OCI-LY3 (cell line): ENCODE measurements around the gene TSPAN9.

Experiments
- CTCF ChIP-seq: fragments of 200-600, 300-600 bp; sonication (generic); IDR thresholded peaks from 2 replicates; pipeline ENCODE4 v1.5.1; 2014; ENCODE audit warnings: antibody characterized with exemption, low read length, low read depth
- EZH2phosphoT487 ChIP-seq: fragments of 200-600 bp; shearing (Covaris generic); IDR thresholded peaks from 2 replicates; pipeline ENCODE4 v1.6.1; 2018; ENCODE audit warnings: antibody characterized with exemption, mixed run types, low read depth

- no peak for TF ChIP-seq CTCF
- TF ChIP-seq EZH2phosphoT487: no peak
Observed at GRCh38 chr12:3134526-3135135, 57.5 kb downstream of the TSPAN9 start.
